GM19035 (cell line): ENCODE results near the gene RAB40B.
"Not testable (repeated sequence)": the region's sequence is repeated elsewhere in the genome, so short reads cannot be mapped to it uniquely, and the experiment has no call there.

Source experiments
- ATAC-seq: cut with Tn5 transposase; IDR thresholded peaks from one replicate; pipeline ENCODE4 v1.9.1; 2021; ENCODE audit not compliant: unreplicated experiment

Gene RAB40B

GRCh38 chr17:82668631-82669099, 29.8 kb downstream of the RAB40B start:
- ATAC-seq: no peak

GRCh38 chr17:82668024-82668630, 30.4 kb downstream of the RAB40B start:
- no peak for ATAC-seq

GRCh38 chr17:82667668-82668000, 30.9 kb downstream of the RAB40B start:
- no peak for ATAC-seq

- no peak for ATAC-seq
Observed at GRCh38 chr17:82666931-82667667, 31.4 kb downstream of the RAB40B start.

GRCh38 chr17:82665891-82666290, 32.6 kb downstream of the RAB40B start:
- no peak for ATAC-seq

- no peak for ATAC-seq
Observed at GRCh38 chr17:82665217-82665616, 33.3 kb downstream of the RAB40B start.

GRCh38 chr17:82664701-82665182, 33.8 kb downstream of the RAB40B start:
- ATAC-seq: no peak

- no peak for ATAC-seq
Observed at GRCh38 chr17:82664276-82664575, 34.3 kb downstream of the RAB40B start.

- no peak for ATAC-seq
Observed at GRCh38 chr17:82663381-82664275, 34.9 kb downstream of the RAB40B start.

- ATAC-seq: no peak
Observed at GRCh38 chr17:82662711-82663261, 35.7 kb downstream of the RAB40B start.

GRCh38 chr17:82661717-82662683, 36.5 kb downstream of the RAB40B start:
- ATAC-seq: no peak

GRCh38 chr17:82659886-82660285, 38.6 kb downstream of the RAB40B start:
- no peak for ATAC-seq

- ATAC-seq: no peak
Observed at GRCh38 chr17:82658796-82659452, 39.6 kb downstream of the RAB40B start.

GRCh38 chr17:82658331-82658730, 40.2 kb downstream of the RAB40B start:
- ATAC-seq: no peak

GRCh38 chr17:82657926-82658325, 40.6 kb downstream of the RAB40B start:
- ATAC-seq: no peak

GRCh38 chr17:82656266-82656665, 42.2 kb downstream of the RAB40B start:
- ATAC-seq: no peak

GRCh38 chr17:82655523-82655922, 43.0 kb downstream of the RAB40B start:
- ATAC-seq: no peak

GRCh38 chr17:82655038-82655479, 43.4 kb downstream of the RAB40B start:
- no peak for ATAC-seq

GRCh38 chr17:82654611-82655010, 43.9 kb downstream of the RAB40B start:
- not testable (repeated sequence) for ATAC-seq
